Measurements from ENCODE around the gene GRIK1. TPM values are rescaled to one million over a fixed set of nuclear protein-coding genes. Genes with fewer than 3 reads are reported as not detected.

Gene GRIK1
- total RNA-seq, 4 donors from 2014 or later = 1.2 to 7.4 (median 1.3) TPM; not detected in 1

GRCh38 chr21:29803191-29803590 lies 136.6 kb downstream of the GRIK1 start:
- DNase-seq = no peak
- Histone ChIP-seq H3K36me3 (no peaks in the 10 kb centered on the region), H3K27ac (no peak overlapping the region), H3K9me3 (no peaks in the 10 kb centered on the region), H3K27me3 (no peaks in the 10 kb centered on the region), H3K4me3 (no peak overlapping the region), H3K4me1 (no peaks in the 10 kb centered on the region)
- TF ChIP-seq CTCF (IDR thresholded peaks at IDR 0.05) = no peak
- TF ChIP-seq POLR2A (IDR thresholded peaks at IDR 0.05) = no peak

GRCh38 chr21:29801122-29801521 lies 138.7 kb downstream of the GRIK1 start:
- Histone ChIP-seq H3K36me3 (no peaks in the 10 kb centered on the region), H3K4me1 (no peaks in the 10 kb centered on the region), H3K27me3 (no peaks in the 10 kb centered on the region), H3K9me3 (no peaks in the 10 kb centered on the region), H3K4me3 (no peak overlapping the region), H3K27ac (no peak overlapping the region)
- DNase-seq = no peak
- TF ChIP-seq CTCF (IDR thresholded peaks at IDR 0.05) (no peak), POLR2A (IDR thresholded peaks at IDR 0.05) (no peak)

- Histone ChIP-seq H3K4me3 (no peak overlapping the region), H3K27me3 (no peaks in the 10 kb centered on the region), H3K9me3 (no peaks in the 10 kb centered on the region), H3K4me1 (no peaks in the 10 kb centered on the region), H3K36me3 (no peaks in the 10 kb centered on the region), H3K27ac (no peak overlapping the region)
- TF ChIP-seq CTCF (IDR thresholded peaks at IDR 0.05) (no peak), POLR2A (IDR thresholded peaks at IDR 0.05) (no peak)
- DNase-seq = no peak
Observed at GRCh38 chr21:29800056-29800455, 139.7 kb downstream of the GRIK1 start.

GRCh38 chr21:29798840-29799239 lies 141.0 kb downstream of the GRIK1 start:
- no peaks in the 10 kb centered on the region for H3K9me3 ChIP-seq
- H3K36me3 ChIP-seq = no peaks in the 10 kb centered on the region
- no peaks in the 10 kb centered on the region for H3K4me1 ChIP-seq
- no peak for DNase-seq
- no peak for TF ChIP-seq POLR2A (IDR thresholded peaks at IDR 0.05)
- TF ChIP-seq CTCF (IDR thresholded peaks at IDR 0.05) = no peak
- no peak overlapping the region for H3K27ac ChIP-seq
- no peak overlapping the region for H3K4me3 ChIP-seq
- no peaks in the 10 kb centered on the region for H3K27me3 ChIP-seq

GRCh38 chr21:29797155-29797554 lies 142.6 kb downstream of the GRIK1 start:
- Histone ChIP-seq H3K27ac (no peak overlapping the region), H3K4me3 (no peak overlapping the region), H3K27me3 (no peaks in the 10 kb centered on the region), H3K9me3 (no peaks in the 10 kb centered on the region), H3K36me3 (no peaks in the 10 kb centered on the region), H3K4me1 (no peaks in the 10 kb centered on the region)
- DNase-seq = no peak
- no peak for TF ChIP-seq POLR2A (IDR thresholded peaks at IDR 0.05)
- TF ChIP-seq CTCF (IDR thresholded peaks at IDR 0.05) = no peak

- no peak overlapping the region for H3K27ac ChIP-seq
- no peaks in the 10 kb centered on the region for H3K36me3 ChIP-seq
- no peaks in the 10 kb centered on the region for H3K9me3 ChIP-seq
- H3K4me1 ChIP-seq = no peaks in the 10 kb centered on the region
- H3K27me3 ChIP-seq = no peaks in the 10 kb centered on the region
- no peak overlapping the region for H3K4me3 ChIP-seq
- DNase-seq = no peak
- TF ChIP-seq POLR2A (IDR thresholded peaks at IDR 0.05) = no peak
- no peak for TF ChIP-seq CTCF (IDR thresholded peaks at IDR 0.05)
Observed at GRCh38 chr21:29793712-29794111, 146.1 kb downstream of the GRIK1 start.

Data from Peyer's patch (tissue), 4 donors.